HCT116 (cell line): ENCODE results near the gene LCN2. TPM values are rescaled to one million over a fixed set of nuclear protein-coding genes. Genes with fewer than 3 reads are reported as not detected.

Source experiments
- ATAC-seq: fragments of 200-7000 bp; cut with Tn5 transposase; 2 replicates; pipeline ENCODE4 v1.9.1; 2020; ENCODE audit warnings: mild to moderate bottlenecking, moderate library complexity
- BruUV-seq: library from RNA; stranded (reverse); fragments of 400-500 nt; replicated peaks from 2 replicates; lab custom pipeline; 2021; lab: Mats Ljungman, UMichigan
- CTCF ChIA-PET: fragments of 300-600 bp; sonication (Branson Sonifier 250); formaldehyde crosslinking; loops from one replicate; lab custom pipeline; 2021; ENCODE audit warnings: antibody characterized with exemption; lab: Charles Lee
- POLR2A ChIA-PET: fragments of 300-600, 350-600 bp; sonication (Branson Sonifier 250); formaldehyde crosslinking; loops from one replicate; lab custom pipeline; 2021; ENCODE audit warnings: antibody characterized with exemption; lab: Charles Lee
- RAD21 ChIA-PET, 2 experiments: fragments of 300-600 bp; sonication (Branson Sonifier 250); formaldehyde crosslinking; loops; one replicate each; lab custom pipeline; 2023; ENCODE audit warnings: low total read pairs in 2 of 2; ENCODE audit not compliant: uncharacterized antibody in 2 of 2, unreplicated experiment in 2 of 2, low non-redundant PET in 1 of 2; lab: Charles Lee
- DNase-seq: peaks from one replicate; pipeline ENCODE4 v3.0.0-alpha.2; 2010; ENCODE audit warnings: low read depth, low spot score
- H2AFZ ChIP-seq: fragments of 200-600 bp; shearing (Covaris generic), sonication (generic); 2 replicates; pipeline ENCODE4 v1.6.1; 2017; ENCODE audit warnings: low read depth, mixed run types, mixed read lengths, antibody characterized with exemption, low read length; ENCODE audit not compliant: poor library complexity, severe bottlenecking
- H3K27ac ChIP-seq: 2 replicates; pipeline ENCODE4 v1.5.1; 2012; ENCODE audit warnings: low read depth, low read length
- H3K27me3 ChIP-seq: fragments of 200-600 bp; sonication (generic); 2 replicates; pipeline ENCODE4 v1.6.1; 2016; ENCODE audit warnings: mixed run types, low read length, mixed read lengths; ENCODE audit not compliant: insufficient read depth
- H3K36me3 ChIP-seq, 2 experiments: fragments of 200-500 bp in 1 of 2; fragments of 200-600 bp in 1 of 2; sonication (Bioruptor generic) in 1 of 2; sonication (generic) in 1 of 2; 2 replicates each; pipeline versions ENCODE4 v1.5.1 to v1.6.1; 2014 to 2016; ENCODE audit warnings: low read length in 2 of 2, inconsistent platforms in 1 of 2, mixed read lengths in 1 of 2, mixed run types in 1 of 2; ENCODE audit not compliant: insufficient read depth in 2 of 2, control insufficient read depth in 1 of 2
- H3K4me1 ChIP-seq, 2 experiments: fragments of 200-600 bp in 1 of 2; sonication (generic) in 1 of 2; 2 replicates each; pipeline versions ENCODE4 v1.5.1 to v1.6.1; 2012 to 2017; ENCODE audit warnings: low read length in 2 of 2, inconsistent platforms in 1 of 2, mild to moderate bottlenecking in 1 of 2, mixed read lengths in 1 of 2, mixed run types in 1 of 2, moderate library complexity in 1 of 2; ENCODE audit not compliant: insufficient read depth in 2 of 2, control insufficient read depth in 1 of 2
- H3K4me2 ChIP-seq: fragments of 200-600 bp; sonication (generic); 2 replicates; pipeline ENCODE4 v1.6.1; 2017; ENCODE audit warnings: mixed run types, low read length, mixed read lengths
- H3K4me3 ChIP-seq, 2 experiments: fragments of 200-600 bp in 1 of 2; sonication (generic) in 1 of 2; replicated peaks in 1 of 2; 2 replicates each; pipeline ENCODE4 v1.5.1; 2011 to 2016; ENCODE audit warnings: low read length in 2 of 2, control low read depth in 1 of 2, low read depth in 1 of 2, mild to moderate bottlenecking in 1 of 2, mixed read lengths in 1 of 2, mixed run types in 1 of 2
- H3K79me2 ChIP-seq: fragments of 200-600 bp; sonication (generic); 2 replicates; pipeline ENCODE4 v1.6.1; 2017; ENCODE audit warnings: mild to moderate bottlenecking, mixed run types, low read length, moderate library complexity, mixed read lengths; ENCODE audit not compliant: insufficient read depth
- H3K9ac ChIP-seq: fragments of 200-600 bp; sonication (generic); 2 replicates; pipeline ENCODE4 v1.6.1; 2016; ENCODE audit warnings: low read length, mixed read lengths
- H3K9me2 ChIP-seq: fragments of 200-600 bp; sonication (generic), shearing (Covaris generic); 2 replicates; pipeline ENCODE4 v1.6.1; 2017; ENCODE audit warnings: mixed run types, mild to moderate bottlenecking, moderate library complexity; ENCODE audit not compliant: insufficient read depth
- H3K9me3 ChIP-seq, 2 experiments: fragments of 200-500 bp in 1 of 2; fragments of 200-600 bp in 1 of 2; sonication (Bioruptor generic) in 1 of 2; sonication (generic) in 1 of 2; 2 replicates each; pipeline ENCODE4 v1.6.1; 2014 to 2017; ENCODE audit warnings: low read length in 2 of 2, mixed read lengths in 2 of 2, inconsistent platforms in 1 of 2, low read depth in 1 of 2, mild to moderate bottlenecking in 1 of 2, mixed run types in 1 of 2, moderate library complexity in 1 of 2; ENCODE audit not compliant: control insufficient read depth in 1 of 2, insufficient read depth in 1 of 2
- H4K20me1 ChIP-seq: fragments of 200-600 bp; sonication (generic), shearing (Covaris generic); 2 replicates; pipeline ENCODE4 v1.6.1; 2017; ENCODE audit warnings: mixed run types, mild to moderate bottlenecking, moderate library complexity; ENCODE audit not compliant: insufficient read depth
- EGR1 ChIP-seq: IDR thresholded peaks from 2 replicates; pipeline ENCODE4 v1.6.1; 2012; ENCODE audit warnings: low read depth
- FOSL1 ChIP-seq: IDR thresholded peaks from 2 replicates; pipeline ENCODE4 v1.6.1; 2012; ENCODE audit warnings: low read depth
- SRF ChIP-seq: IDR thresholded peaks from 2 replicates; pipeline ENCODE4 v1.6.1; 2012; ENCODE audit warnings: low read depth
- YY1 ChIP-seq: IDR thresholded peaks from 2 replicates; pipeline ENCODE4 v1.6.1; 2011; ENCODE audit warnings: low read length, low read depth, moderate library complexity, mild to moderate bottlenecking; ENCODE audit not compliant: insufficient replicate concordance; ENCODE audit errors: extremely low read depth
- ZFX ChIP-seq: fragments of 450-650 bp; IDR thresholded peaks from 2 replicates; pipeline ENCODE4 v1.6.1; 2017
- intact Hi-C: fragments of 100-400 bp; cut with micrococcal nuclease; formaldehyde crosslinking; loops from 2 replicates; pipeline ENCODE4 v1.10.0; 2022
- total RNA-seq: library from RNA; stranded (reverse); gene quantifications from one replicate; pipeline ENCODE4 v1.2.1, GENCODE V29; 2021; ENCODE audit not compliant: unreplicated experiment
- TF ChIP-seq, protein P1 (sequence below), 3 experiments: fragments of 200-600 bp in 1 of 3; sonication (generic) in 1 of 3; IDR thresholded peaks in 2 of 3; conservative IDR thresholded peaks in 1 of 3; 2 replicates each; pipeline ENCODE4 v1.5.1; 2012 to 2017; ENCODE audit warnings: low read depth in 2 of 3, low read length in 2 of 3, antibody characterized with exemption in 1 of 3, borderline replicate concordance in 1 of 3, control low read depth in 1 of 3, mild to moderate bottlenecking in 1 of 3, mixed read lengths in 1 of 3, mixed run types in 1 of 3, moderate library complexity in 1 of 3; ENCODE audit not compliant: insufficient read depth in 1 of 3
- TF ChIP-seq, protein P2 (sequence below): IDR thresholded peaks from 2 replicates; pipeline ENCODE4 v1.6.1; 2012; ENCODE audit warnings: low read depth

Gene LCN2
- total RNA-seq, 1 experiment from 2014 or later: 9.2 TPM

DNA sequence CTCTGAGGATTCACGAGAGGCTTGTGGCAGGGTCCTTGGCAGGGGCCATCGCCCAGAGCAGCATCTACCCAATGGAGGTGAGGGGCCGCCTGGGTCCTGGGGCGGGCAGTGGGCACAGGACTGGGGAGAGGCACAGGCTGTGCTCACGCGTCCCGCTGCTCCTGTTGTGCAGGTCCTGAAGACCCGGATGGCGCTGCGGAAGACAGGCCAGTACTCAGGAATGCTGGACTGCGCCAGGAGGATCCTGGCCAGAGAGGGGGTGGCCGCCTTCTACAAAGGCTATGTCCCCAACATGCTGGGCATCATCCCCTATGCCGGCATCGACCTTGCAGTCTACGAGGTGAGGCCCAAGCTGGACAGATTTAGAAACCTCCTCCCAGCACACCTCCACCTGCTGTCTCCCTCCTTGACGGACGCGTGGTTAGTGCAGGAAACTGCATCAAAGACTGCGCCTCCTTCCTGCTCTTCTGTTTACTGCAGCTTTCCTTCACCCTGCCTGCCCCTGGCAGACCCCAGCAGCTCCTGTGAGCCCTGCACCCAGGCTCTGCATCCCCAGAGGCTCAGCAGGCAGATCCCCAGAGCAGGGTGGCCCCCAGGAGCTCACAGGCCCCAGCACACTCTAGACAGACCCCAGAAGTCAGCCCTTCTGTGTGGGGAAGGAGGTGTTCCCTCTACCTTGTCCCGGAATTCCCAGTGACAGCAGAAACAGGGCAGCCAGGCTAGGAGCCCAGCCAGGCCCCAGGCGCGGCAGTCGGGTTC is 42.9 kb upstream of the LCN2 start:
- no peak overlapping the region for H3K9ac ChIP-seq
- POLR2A ChIA-PET: no interaction called here
- no peak overlapping the region for H2AFZ ChIP-seq
- peaks cover 10 to 36% of the 10 kb centered on the region in 2 experiments for H3K36me3 ChIP-seq
- TF ChIP-seq, protein P1, sequence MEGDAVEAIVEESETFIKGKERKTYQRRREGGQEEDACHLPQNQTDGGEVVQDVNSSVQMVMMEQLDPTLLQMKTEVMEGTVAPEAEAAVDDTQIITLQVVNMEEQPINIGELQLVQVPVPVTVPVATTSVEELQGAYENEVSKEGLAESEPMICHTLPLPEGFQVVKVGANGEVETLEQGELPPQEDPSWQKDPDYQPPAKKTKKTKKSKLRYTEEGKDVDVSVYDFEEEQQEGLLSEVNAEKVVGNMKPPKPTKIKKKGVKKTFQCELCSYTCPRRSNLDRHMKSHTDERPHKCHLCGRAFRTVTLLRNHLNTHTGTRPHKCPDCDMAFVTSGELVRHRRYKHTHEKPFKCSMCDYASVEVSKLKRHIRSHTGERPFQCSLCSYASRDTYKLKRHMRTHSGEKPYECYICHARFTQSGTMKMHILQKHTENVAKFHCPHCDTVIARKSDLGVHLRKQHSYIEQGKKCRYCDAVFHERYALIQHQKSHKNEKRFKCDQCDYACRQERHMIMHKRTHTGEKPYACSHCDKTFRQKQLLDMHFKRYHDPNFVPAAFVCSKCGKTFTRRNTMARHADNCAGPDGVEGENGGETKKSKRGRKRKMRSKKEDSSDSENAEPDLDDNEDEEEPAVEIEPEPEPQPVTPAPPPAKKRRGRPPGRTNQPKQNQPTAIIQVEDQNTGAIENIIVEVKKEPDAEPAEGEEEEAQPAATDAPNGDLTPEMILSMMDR (IDR thresholded peaks at IDR 0.05 in 2 of 3, conservative IDR thresholded peaks at IDR 0.05 in 1 of 3; ENCODE audit: borderline replicate concordance in 1 of 3, insufficient read depth in 1 of 3, low read depth in 2 of 3, low read length in 2 of 3): no peak
- TF ChIP-seq ZFX: no peak
- no peak for TF ChIP-seq EGR1
- no peak for TF ChIP-seq FOSL1
- TF ChIP-seq SRF: no peak
- TF ChIP-seq, all 23 proteins: peak for 0
- H4K20me1 ChIP-seq: no peaks in the 10 kb centered on the region
- no peaks in the 10 kb centered on the region for H3K9me3 ChIP-seq
- no peak overlapping the region for H3K4me3 ChIP-seq
- H3K9me2 ChIP-seq: no peaks in the 10 kb centered on the region
- ChIA-PET CTCF (interaction anchor here (1.8 kb wide), 1 partner anchor 11 kb away, joined by 7 read pairs; no protein-coding TSS in a partner anchor), RAD21 (no interaction called here)
- no TSS peak for BruUV-seq
- H3K27me3 ChIP-seq: no peaks in the 10 kb centered on the region
- DNase-seq (no peak), ATAC-seq (peak; percentile 50; the same call in 1 of the 2 replicates)
- H3K79me2 ChIP-seq: peaks cover 9% of the 10 kb centered on the region; the same call in 1 of the 2 replicates
- H3K4me1 ChIP-seq: no peaks in the 10 kb centered on the region
- intact Hi-C loops: no loop called here
- no peak overlapping the region for H3K4me2 ChIP-seq
- H3K27ac ChIP-seq: no peak overlapping the region

DNA sequence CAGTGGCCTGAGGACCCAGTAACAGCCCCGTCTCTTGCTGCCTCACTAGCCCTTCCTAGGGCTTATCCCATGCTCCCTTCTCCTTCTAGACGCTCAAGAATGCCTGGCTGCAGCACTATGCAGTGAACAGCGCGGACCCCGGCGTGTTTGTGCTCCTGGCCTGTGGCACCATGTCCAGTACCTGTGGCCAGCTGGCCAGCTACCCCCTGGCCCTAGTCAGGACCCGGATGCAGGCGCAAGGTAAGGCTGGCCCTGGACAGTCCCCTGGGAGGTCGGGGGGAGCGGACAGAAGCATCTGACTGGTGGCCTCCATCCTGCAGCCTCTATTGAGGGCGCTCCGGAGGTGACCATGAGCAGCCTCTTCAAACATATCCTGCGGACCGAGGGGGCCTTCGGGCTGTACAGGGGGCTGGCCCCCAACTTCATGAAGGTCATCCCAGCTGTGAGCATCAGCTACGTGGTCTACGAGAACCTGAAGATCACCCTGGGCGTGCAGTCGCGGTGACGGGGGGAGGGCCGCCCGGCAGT is 42.2 kb upstream of the LCN2 start:
- no peak overlapping the region for H3K4me2 ChIP-seq
- H3K4me3 ChIP-seq: no peak overlapping the region
- no peak for ATAC-seq
- no peak overlapping the region for H3K27ac ChIP-seq
- no peak for DNase-seq
- no peaks in the 10 kb centered on the region for H3K4me1 ChIP-seq
- H4K20me1 ChIP-seq: no peaks in the 10 kb centered on the region
- no peaks in the 10 kb centered on the region for H3K9me2 ChIP-seq
- no peaks in the 10 kb centered on the region for H3K9me3 ChIP-seq
- ChIA-PET RAD21 (no interaction called here), POLR2A (no interaction called here), CTCF (interaction anchor here (1.8 kb wide), 1 partner anchor 11 kb away, joined by 7 read pairs; no protein-coding TSS in a partner anchor)
- intact Hi-C loops: no loop called here
- TF ChIP-seq YY1: no peak
- TF ChIP-seq, protein P2, sequence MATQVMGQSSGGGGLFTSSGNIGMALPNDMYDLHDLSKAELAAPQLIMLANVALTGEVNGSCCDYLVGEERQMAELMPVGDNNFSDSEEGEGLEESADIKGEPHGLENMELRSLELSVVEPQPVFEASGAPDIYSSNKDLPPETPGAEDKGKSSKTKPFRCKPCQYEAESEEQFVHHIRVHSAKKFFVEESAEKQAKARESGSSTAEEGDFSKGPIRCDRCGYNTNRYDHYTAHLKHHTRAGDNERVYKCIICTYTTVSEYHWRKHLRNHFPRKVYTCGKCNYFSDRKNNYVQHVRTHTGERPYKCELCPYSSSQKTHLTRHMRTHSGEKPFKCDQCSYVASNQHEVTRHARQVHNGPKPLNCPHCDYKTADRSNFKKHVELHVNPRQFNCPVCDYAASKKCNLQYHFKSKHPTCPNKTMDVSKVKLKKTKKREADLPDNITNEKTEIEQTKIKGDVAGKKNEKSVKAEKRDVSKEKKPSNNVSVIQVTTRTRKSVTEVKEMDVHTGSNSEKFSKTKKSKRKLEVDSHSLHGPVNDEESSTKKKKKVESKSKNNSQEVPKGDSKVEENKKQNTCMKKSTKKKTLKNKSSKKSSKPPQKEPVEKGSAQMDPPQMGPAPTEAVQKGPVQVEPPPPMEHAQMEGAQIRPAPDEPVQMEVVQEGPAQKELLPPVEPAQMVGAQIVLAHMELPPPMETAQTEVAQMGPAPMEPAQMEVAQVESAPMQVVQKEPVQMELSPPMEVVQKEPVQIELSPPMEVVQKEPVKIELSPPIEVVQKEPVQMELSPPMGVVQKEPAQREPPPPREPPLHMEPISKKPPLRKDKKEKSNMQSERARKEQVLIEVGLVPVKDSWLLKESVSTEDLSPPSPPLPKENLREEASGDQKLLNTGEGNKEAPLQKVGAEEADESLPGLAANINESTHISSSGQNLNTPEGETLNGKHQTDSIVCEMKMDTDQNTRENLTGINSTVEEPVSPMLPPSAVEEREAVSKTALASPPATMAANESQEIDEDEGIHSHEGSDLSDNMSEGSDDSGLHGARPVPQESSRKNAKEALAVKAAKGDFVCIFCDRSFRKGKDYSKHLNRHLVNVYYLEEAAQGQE: no peak
- H3K27me3 ChIP-seq: no peaks in the 10 kb centered on the region
- H2AFZ ChIP-seq: no peak overlapping the region
- peaks cover 8 to 34% of the 10 kb centered on the region in 2 experiments for H3K36me3 ChIP-seq
- H3K79me2 ChIP-seq: peaks cover 7% of the 10 kb centered on the region; the same call in 1 of the 2 replicates
- no TSS peak for BruUV-seq
- no peak overlapping the region for H3K9ac ChIP-seq
